HG02981 (cell line): Measurements from ENCODE around the gene DPEP2.
"Not testable (repeated sequence)": the region's sequence is repeated elsewhere in the genome, so short reads cannot be mapped to it uniquely, and the experiment has no call there.

Experiments
- ATAC-seq: cut with Tn5 transposase; IDR thresholded peaks from one replicate; pipeline ENCODE4 v1.9.1; 2021; ENCODE audit warnings: mild to moderate bottlenecking, moderate library complexity; ENCODE audit not compliant: unreplicated experiment

The DPEP2 gene

DNA sequence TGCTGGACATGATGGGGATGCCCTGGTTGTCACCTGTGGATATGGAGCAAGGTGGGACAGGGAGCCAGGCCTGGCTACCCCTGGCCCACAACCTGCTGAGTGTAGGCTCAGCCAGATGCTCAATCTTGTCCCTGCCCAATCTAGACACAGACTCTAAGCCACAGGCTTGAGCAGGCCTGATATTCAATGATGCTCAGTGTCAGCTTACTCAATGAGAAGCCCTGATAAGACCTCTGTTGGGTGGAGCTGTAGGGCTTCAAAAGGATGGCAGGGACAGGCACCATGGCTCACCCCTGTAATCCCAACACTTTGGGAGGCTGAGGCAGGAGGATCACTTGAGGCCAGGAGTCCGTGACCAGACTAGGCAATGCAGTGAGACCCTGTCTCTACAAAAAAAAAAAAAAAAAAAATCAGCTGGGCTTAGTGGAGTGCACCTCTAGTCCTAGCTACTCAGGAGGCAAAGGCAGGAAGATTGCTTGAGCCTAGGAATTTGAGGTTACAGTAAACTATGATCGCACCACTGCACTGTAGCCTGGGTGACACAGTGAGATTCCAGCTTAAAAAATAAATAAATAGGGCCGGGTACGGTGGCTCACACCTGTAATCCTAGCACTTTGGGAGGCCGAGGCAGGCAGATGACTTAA, 58.7 kb downstream of the DPEP2 start:
- ATAC-seq, result no peak

DNA sequence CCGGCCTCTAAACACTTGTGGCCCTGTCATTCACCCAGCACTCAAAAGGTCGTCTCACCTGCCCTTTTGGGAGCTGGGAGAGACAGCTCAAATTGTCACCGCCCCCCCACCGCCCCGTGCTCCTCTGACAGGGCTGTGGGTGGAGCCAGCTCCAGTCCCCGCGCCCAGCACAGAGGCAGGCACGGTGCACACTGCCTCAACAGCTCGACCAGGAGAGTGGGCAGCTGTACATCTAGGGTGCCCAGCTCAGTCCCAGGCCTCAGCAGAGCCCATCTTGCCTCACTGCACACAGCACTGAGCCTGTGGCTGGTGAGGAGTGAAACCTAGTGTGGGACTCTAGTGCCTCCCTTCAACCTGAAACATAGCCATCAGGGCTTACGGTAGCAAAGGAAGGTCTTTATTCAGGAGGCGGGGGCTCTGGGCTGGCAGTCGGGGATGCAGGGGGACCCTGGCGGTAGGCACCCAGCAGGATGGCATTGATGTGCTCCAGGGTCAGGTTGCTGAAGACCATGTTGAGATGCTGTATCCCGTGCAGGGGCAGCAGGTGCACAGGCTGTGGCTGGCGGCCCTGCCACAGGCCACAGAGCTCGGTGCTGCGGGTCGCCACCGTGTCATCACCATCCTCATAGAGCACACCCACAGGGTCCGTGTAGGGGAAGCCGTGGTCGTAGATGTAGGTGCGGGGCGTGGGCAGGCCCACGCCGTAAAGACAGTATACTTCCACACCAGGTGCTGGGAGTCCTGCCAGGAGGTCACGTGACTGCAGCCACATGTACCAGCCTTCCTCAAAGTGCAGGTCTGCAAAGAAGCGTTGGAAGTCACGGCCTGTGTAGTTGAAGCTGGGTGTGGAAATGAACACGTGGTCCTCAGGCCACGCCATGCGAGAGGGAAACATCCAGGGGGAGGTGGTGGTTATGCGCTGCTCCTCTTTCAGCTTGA, 59.5 kb downstream of the DPEP2 start:
- ATAC-seq, result no peak

DNA sequence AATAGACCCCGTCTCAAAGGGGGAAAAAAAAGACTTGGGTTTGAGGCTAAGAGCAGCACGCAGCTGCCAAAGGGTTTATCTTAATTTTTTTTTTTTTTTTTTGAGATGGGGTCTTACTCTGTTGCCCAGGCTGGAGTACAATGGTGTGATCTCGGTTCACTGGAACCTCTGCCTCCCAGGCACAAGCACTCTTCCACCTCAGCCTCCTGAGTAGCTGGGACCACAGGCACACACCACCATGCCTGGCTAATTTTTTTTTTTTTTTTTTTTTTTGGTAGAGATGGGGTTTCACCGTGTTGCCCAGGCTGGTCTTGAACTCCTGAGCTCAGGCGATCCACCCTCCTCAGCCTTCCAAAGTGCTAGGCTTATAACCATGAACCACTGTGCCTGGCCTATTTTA, 61.6 kb downstream of the DPEP2 start:
- ATAC-seq, result not testable (repeated sequence)
